DMS53 treated with DMSO at 0.1 percent for 48 hours (cell line): Measurements from ENCODE around the gene NLRX1.
"Not testable (repeated sequence)": the region's sequence is repeated elsewhere in the genome, so short reads cannot be mapped to it uniquely, and the experiment has no call there.

ENCODE experiments used
- DNase-seq: peaks from one replicate; lab custom pipeline; 2025; ENCODE audit not compliant: unreplicated experiment; lab: John Stamatoyannopoulos, UW

NLRX1 gene

GRCh38 chr11:119168471-119169281 lies at the start of gene NLRX1:
Gene NLRX1, plus strand, starts transcription at chr11:119168725. Its CDS starts 2,679 bp downstream, at chr11:119171404.
- peak; percentile 54 for DNase-seq

- no peak for DNase-seq
Observed at GRCh38 chr11:119118946-119119345, 49.6 kb upstream of the NLRX1 start.

- no peak for DNase-seq
Observed at GRCh38 chr11:119120639-119121007, 47.9 kb upstream of the NLRX1 start.

- peak; percentile 98 for DNase-seq
Observed at GRCh38 chr11:119121008-119121810, 47.3 kb upstream of the NLRX1 start, which contains the start of gene HINFP. Gene HINFP, plus strand, starts transcription at chr11:119121580. Its CDS starts 5,365 bp downstream, at chr11:119126945.

- no peak for DNase-seq
Observed at GRCh38 chr11:119121811-119122124, 46.8 kb upstream of the NLRX1 start.

GRCh38 chr11:119125821-119126220 lies 42.7 kb upstream of the NLRX1 start:
- DNase-seq = no peak

GRCh38 chr11:119126675-119127268 lies 41.8 kb upstream of the NLRX1 start:
- no peak for DNase-seq

GRCh38 chr11:119130662-119131061 lies 37.9 kb upstream of the NLRX1 start:
- no peak for DNase-seq

- no peak for DNase-seq
Observed at GRCh38 chr11:119134389-119134978, 34.0 kb upstream of the NLRX1 start.

- DNase-seq = not testable (repeated sequence)
Observed at GRCh38 chr11:119139276-119139675, 29.2 kb upstream of the NLRX1 start.

- DNase-seq = peak; percentile 43
Observed at GRCh38 chr11:119144825-119145486, 23.6 kb upstream of the NLRX1 start.

GRCh38 chr11:119145551-119145950 lies 23.0 kb upstream of the NLRX1 start:
- no peak for DNase-seq

GRCh38 chr11:119147604-119148333 lies 20.8 kb upstream of the NLRX1 start:
- DNase-seq = no peak

- DNase-seq = no peak
Observed at GRCh38 chr11:119148720-119149017, 19.9 kb upstream of the NLRX1 start.

- no peak for DNase-seq
Observed at GRCh38 chr11:119149018-119149785, 19.3 kb upstream of the NLRX1 start, which contains the start of gene ABCG4. Gene ABCG4, plus strand, starts transcription at chr11:119149052. Its CDS starts 914 bp downstream, at chr11:119149966.

GRCh38 chr11:119149786-119150275 lies 18.7 kb upstream of the NLRX1 start:
- no peak for DNase-seq

GRCh38 chr11:119152043-119152442 lies 16.5 kb upstream of the NLRX1 start:
- no peak for DNase-seq

- no peak for DNase-seq
Observed at GRCh38 chr11:119152604-119153003, 15.9 kb upstream of the NLRX1 start.

- no peak for DNase-seq
Observed at GRCh38 chr11:119153049-119153818, 15.3 kb upstream of the NLRX1 start.
